ENCODE results near the gene AARS1.
"Not testable (repeated sequence)": the region's sequence is repeated elsewhere in the genome, so short reads cannot be mapped to it uniquely, and the experiment has no call there.

- TF ChIP-seq POLR2AphosphoS5, POLR2A (IDR thresholded peaks at IDR 0.05; ENCODE audit: low read depth, low read length): not testable (repeated sequence)
Observed at GRCh38 chr16:70332728-70333127, 43.4 kb upstream of the AARS1 start.

Measured in GM12891 (cell line).